HepG2 (cell line): Measurements from ENCODE around the gene FIBP. TPM values are rescaled to one million over a fixed set of nuclear protein-coding genes. Genes with fewer than 3 reads are reported as not detected.

ENCODE experiments used
- ARNT2 ChIP-seq: sonication (generic); formaldehyde crosslinking; IDR thresholded peaks from 2 replicates; pipeline ENCODE4 v1.8.0; 2022; ENCODE audit warnings: mild to moderate bottlenecking, low read depth, missing genetic modification reagents, moderate library complexity
- ATF5 ChIP-seq: sonication (generic); formaldehyde crosslinking; IDR thresholded peaks from 2 replicates; pipeline ENCODE4 v1.4.0; 2020; ENCODE audit warnings: mild to moderate bottlenecking, low read depth, missing genetic modification reagents
- ATF7 ChIP-seq, 2 experiments: fragments of 450-650 bp in 1 of 2; sonication (generic) in 1 of 2; formaldehyde crosslinking in 1 of 2; IDR thresholded peaks; 2 replicates each; pipeline versions ENCODE4 v1.4.0 to v1.6.1; 2016 to 2020; ENCODE audit warnings: antibody characterized with exemption in 1 of 2, mild to moderate bottlenecking in 1 of 2, missing genetic modification reagents in 1 of 2
- CBX5 ChIP-seq: sonication (generic); formaldehyde crosslinking; IDR thresholded peaks from 2 replicates; pipeline ENCODE4 v1.4.0; 2020; ENCODE audit warnings: missing genetic modification reagents, borderline replicate concordance
- EEA1 ChIP-seq: sonication (generic); formaldehyde crosslinking; IDR thresholded peaks from 2 replicates; pipeline ENCODE4 v1.5.1; 2020; ENCODE audit warnings: mild to moderate bottlenecking, missing genetic modification reagents, borderline replicate concordance
- ELF3 ChIP-seq: IDR thresholded peaks from 2 replicates; pipeline ENCODE4 v1.6.1; 2016; ENCODE audit warnings: missing genetic modification reagents, missing compliant biosample characterization
- HMG20A ChIP-seq: IDR thresholded peaks from 2 replicates; pipeline ENCODE4 v1.6.1; 2016; ENCODE audit warnings: borderline replicate concordance
- KDM6A ChIP-seq: IDR thresholded peaks from 2 replicates; pipeline ENCODE4 v1.6.1; 2016; ENCODE audit warnings: low read depth
- MTF1 ChIP-seq: sonication (generic); formaldehyde crosslinking; IDR thresholded peaks from 2 replicates; pipeline ENCODE4 v1.5.0; 2020; ENCODE audit warnings: missing genetic modification reagents
- MYC ChIP-seq: sonication (generic); formaldehyde crosslinking; IDR thresholded peaks from 2 replicates; pipeline ENCODE4 v1.9.0; 2021; ENCODE audit warnings: missing genetic modification reagents, borderline replicate concordance
- NR1H2 ChIP-seq: sonication (generic); formaldehyde crosslinking; IDR thresholded peaks from 2 replicates; pipeline ENCODE4 v1.8.1; 2022; ENCODE audit warnings: low read depth, missing genetic modification reagents, borderline replicate concordance
- SETDB1 ChIP-seq: sonication (generic); formaldehyde crosslinking; IDR thresholded peaks from 2 replicates; pipeline ENCODE4 v1.5.1; 2020; ENCODE audit warnings: missing genetic modification reagents, mild to moderate bottlenecking, borderline replicate concordance
- SIN3A ChIP-seq: IDR thresholded peaks from 2 replicates; pipeline ENCODE4 v1.6.1; 2011; ENCODE audit warnings: low read depth, mild to moderate bottlenecking, control low read depth, low read length, borderline replicate concordance
- SRF ChIP-seq: IDR thresholded peaks from 2 replicates; pipeline ENCODE4 v1.6.1; 2011; ENCODE audit warnings: mild to moderate bottlenecking, low read depth, low read length, moderate library complexity
- ZFYVE20 ChIP-seq: sonication (generic); formaldehyde crosslinking; IDR thresholded peaks from 2 replicates; pipeline ENCODE4 v1.8.0; 2023; ENCODE audit warnings: low read depth, mild to moderate bottlenecking, moderate library complexity, missing genetic modification reagents, borderline replicate concordance
- ZNF263 ChIP-seq: sonication (generic); formaldehyde crosslinking; IDR thresholded peaks from 2 replicates; pipeline ENCODE4 v1.4.0; 2020; ENCODE audit warnings: missing genetic modification reagents
- ZNF563 ChIP-seq: sonication (generic); formaldehyde crosslinking; IDR thresholded peaks from 2 replicates; pipeline ENCODE4 v1.8.0; 2022; ENCODE audit warnings: mild to moderate bottlenecking, moderate library complexity, missing genetic modification reagents
- ZSCAN21 ChIP-seq: sonication (generic); formaldehyde crosslinking; IDR thresholded peaks from 2 replicates; pipeline ENCODE4 v1.8.0; 2022; ENCODE audit warnings: mild to moderate bottlenecking, missing genetic modification reagents, moderate library complexity, borderline replicate concordance
- polyA plus RNA-seq, 8 experiments: library from polyadenylated mRNA; depleted of rRNA in 3 of 8; stranded (reverse) in 7 of 8; unstranded in 1 of 8; fragments of >200 nt; fragmentation: Illumina TruSeq in 4 of 8; extraction: Trizol in 4 of 8; gene quantifications; 2 replicates each; pipeline versions ENCODE4 v1.2.1 to v1.2.3, GENCODE V29; 2011 to 2016; ENCODE audit warnings: low read depth in 4 of 8, missing spikeins in 1 of 8, mixed read lengths in 1 of 8; ENCODE audit not compliant: insufficient read depth in 1 of 8
- total RNA-seq, 5 experiments: library from RNA; depleted of rRNA; stranded (reverse); fragments of >200 nt; fragmentation: Illumina TruSeq; extraction: Trizol; gene quantifications; 2 replicates each; pipeline ENCODE4 v1.2.3, GENCODE V29; 2016; ENCODE audit warnings: low read depth in 1 of 5
- TF ChIP-seq, protein P1 (sequence below): sonication (generic); formaldehyde crosslinking; IDR thresholded peaks from 2 replicates; pipeline ENCODE4 v1.4.0; 2020; ENCODE audit warnings: missing genetic modification reagents, borderline replicate concordance
- TF ChIP-seq, protein P2 (sequence below): sonication (generic); formaldehyde crosslinking; IDR thresholded peaks from 2 replicates; pipeline ENCODE4 v1.4.0; 2020; ENCODE audit warnings: missing genetic modification reagents

The FIBP gene
- total and polyA plus RNA-seq, 2 of the 13 experiments (the other 11 are each of a cell fraction or from before 2014, with no cell fraction given): 42.9 to 62.1 TPM

DNA sequence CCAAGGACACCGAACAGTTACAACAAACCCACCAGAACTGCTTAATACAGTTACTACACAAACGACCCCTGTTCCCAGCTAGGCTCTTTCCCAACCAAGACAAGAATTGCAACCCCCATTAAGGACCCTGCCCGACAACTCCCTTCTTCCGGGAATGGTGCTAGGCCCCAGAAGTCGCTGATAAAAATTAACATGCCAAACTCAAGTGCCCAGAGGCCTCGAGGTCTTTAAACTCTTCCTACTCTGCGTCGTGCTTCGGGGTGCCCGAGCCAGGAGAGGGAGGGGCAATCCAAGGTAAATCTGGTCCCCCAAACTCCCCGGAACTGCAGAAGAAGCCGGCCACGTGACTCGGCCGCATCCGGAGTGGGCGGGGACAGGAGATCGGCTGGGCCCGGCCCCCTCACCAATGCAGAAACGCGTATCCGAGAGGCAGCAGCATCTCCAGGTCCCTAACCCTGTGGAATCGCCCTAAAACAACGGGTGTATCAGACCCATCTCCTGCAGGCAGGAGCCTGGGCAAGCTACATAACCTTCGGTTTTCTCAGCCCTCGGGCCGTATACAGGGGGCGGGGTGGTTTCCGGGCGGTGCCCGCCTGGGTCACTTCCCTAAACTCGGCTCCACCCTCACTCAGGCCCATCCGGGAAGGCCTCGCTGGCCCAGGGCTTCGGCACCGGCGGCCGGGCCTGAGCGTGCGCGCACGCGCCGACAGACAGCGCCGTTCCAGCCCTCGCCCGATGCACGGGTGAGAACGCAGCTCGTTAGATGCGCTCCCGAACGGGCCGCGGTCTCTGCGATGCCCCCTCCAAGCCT is 31.4 kb downstream of the FIBP start (continued):
- TF ChIP-seq ATF7 (IDR thresholded peaks at IDR 0.05) (no peak), ATF7 (CRISPR knock-in tag; IDR thresholded peaks at IDR 0.05) (peak; percentile 67; the same call in 1 of the 2 replicates), KDM6A (CRISPR knock-in tag) (no peak), CBX5 (CRISPR knock-in tag) (no peak), SIN3A (peak; percentile 88; the same call in 1 of the 2 replicates), ATF5 (no peak), ZNF563 (CRISPR knock-in tag) (no peak), ZFYVE20 (CRISPR knock-in tag) (0 out of 2 replicates have a peak, but pooled peaks have one; percentile 66), MYC (CRISPR knock-in tag) (peak; percentile 59; the same call in 1 of the 2 replicates), ELF3 (CRISPR knock-in tag) (peak; percentile 36; the same call in 1 of the 2 replicates), ARNT2 (CRISPR knock-in tag) (no peak), ZSCAN21 (CRISPR knock-in tag) (no peak; the same call in 1 of the 2 replicates), NR1H2 (no peak), ZNF263 (CRISPR knock-in tag) (no peak), SETDB1 (no peak), SRF (no peak), HMG20A (CRISPR knock-in tag) (no peak), MTF1 (CRISPR knock-in tag) (no peak), EEA1 (CRISPR knock-in tag) (no peak)
- TF ChIP-seq, protein P1, sequence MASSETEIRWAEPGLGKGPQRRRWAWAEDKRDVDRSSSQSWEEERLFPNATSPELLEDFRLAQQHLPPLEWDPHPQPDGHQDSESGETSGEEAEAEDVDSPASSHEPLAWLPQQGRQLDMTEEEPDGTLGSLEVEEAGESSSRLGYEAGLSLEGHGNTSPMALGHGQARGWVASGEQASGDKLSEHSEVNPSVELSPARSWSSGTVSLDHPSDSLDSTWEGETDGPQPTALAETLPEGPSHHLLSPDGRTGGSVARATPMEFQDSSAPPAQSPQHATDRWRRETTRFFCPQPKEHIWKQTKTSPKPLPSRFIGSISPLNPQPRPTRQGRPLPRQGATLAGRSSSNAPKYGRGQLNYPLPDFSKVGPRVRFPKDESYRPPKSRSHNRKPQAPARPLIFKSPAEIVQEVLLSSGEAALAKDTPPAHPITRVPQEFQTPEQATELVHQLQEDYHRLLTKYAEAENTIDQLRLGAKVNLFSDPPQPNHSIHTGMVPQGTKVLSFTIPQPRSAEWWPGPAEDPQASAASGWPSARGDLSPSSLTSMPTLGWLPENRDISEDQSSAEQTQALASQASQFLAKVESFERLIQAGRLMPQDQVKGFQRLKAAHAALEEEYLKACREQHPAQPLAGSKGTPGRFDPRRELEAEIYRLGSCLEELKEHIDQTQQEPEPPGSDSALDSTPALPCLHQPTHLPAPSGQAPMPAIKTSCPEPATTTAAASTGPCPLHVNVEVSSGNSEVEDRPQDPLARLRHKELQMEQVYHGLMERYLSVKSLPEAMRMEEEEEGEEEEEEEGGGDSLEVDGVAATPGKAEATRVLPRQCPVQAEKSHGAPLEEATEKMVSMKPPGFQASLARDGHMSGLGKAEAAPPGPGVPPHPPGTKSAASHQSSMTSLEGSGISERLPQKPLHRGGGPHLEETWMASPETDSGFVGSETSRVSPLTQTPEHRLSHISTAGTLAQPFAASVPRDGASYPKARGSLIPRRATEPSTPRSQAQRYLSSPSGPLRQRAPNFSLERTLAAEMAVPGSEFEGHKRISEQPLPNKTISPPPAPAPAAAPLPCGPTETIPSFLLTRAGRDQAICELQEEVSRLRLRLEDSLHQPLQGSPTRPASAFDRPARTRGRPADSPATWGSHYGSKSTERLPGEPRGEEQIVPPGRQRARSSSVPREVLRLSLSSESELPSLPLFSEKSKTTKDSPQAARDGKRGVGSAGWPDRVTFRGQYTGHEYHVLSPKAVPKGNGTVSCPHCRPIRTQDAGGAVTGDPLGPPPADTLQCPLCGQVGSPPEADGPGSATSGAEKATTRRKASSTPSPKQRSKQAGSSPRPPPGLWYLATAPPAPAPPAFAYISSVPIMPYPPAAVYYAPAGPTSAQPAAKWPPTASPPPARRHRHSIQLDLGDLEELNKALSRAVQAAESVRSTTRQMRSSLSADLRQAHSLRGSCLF (CRISPR knock-in tag): no peak
- TF ChIP-seq, protein P2, sequence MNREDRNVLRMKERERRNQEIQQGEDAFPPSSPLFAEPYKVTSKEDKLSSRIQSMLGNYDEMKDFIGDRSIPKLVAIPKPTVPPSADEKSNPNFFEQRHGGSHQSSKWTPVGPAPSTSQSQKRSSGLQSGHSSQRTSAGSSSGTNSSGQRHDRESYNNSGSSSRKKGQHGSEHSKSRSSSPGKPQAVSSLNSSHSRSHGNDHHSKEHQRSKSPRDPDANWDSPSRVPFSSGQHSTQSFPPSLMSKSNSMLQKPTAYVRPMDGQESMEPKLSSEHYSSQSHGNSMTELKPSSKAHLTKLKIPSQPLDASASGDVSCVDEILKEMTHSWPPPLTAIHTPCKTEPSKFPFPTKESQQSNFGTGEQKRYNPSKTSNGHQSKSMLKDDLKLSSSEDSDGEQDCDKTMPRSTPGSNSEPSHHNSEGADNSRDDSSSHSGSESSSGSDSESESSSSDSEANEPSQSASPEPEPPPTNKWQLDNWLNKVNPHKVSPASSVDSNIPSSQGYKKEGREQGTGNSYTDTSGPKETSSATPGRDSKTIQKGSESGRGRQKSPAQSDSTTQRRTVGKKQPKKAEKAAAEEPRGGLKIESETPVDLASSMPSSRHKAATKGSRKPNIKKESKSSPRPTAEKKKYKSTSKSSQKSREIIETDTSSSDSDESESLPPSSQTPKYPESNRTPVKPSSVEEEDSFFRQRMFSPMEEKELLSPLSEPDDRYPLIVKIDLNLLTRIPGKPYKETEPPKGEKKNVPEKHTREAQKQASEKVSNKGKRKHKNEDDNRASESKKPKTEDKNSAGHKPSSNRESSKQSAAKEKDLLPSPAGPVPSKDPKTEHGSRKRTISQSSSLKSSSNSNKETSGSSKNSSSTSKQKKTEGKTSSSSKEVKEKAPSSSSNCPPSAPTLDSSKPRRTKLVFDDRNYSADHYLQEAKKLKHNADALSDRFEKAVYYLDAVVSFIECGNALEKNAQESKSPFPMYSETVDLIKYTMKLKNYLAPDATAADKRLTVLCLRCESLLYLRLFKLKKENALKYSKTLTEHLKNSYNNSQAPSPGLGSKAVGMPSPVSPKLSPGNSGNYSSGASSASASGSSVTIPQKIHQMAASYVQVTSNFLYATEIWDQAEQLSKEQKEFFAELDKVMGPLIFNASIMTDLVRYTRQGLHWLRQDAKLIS: 0 out of 2 replicates have a peak, but pooled peaks have one; percentile 51
